Activated CD4-positive, alpha-beta T cell treated with anti-CD3 and anti-CD28 coated beads, Interleukin-10, Interleukin-2, amounts not matched to agents 100 ng/mL and 50 ng/mL, durations not matched to agents 16 hours and 8 hours (primary cell): ENCODE data around the gene SWSAP1.
"Not testable (repeated sequence)": the region's sequence is repeated elsewhere in the genome, so short reads cannot be mapped to it uniquely, and the experiment has no call there.

Experiments used
- DNase-seq: peaks from one replicate; pipeline ENCODE4 v3.0.0-alpha.2; 2020

The SWSAP1 gene

GRCh38 chr19:11379269-11379845 lies 4.9 kb downstream of the SWSAP1 start:
- not testable (repeated sequence) for DNase-seq

GRCh38 chr19:11379857-11380350 lies 5.4 kb downstream of the SWSAP1 start:
- no peak for DNase-seq

DNA sequence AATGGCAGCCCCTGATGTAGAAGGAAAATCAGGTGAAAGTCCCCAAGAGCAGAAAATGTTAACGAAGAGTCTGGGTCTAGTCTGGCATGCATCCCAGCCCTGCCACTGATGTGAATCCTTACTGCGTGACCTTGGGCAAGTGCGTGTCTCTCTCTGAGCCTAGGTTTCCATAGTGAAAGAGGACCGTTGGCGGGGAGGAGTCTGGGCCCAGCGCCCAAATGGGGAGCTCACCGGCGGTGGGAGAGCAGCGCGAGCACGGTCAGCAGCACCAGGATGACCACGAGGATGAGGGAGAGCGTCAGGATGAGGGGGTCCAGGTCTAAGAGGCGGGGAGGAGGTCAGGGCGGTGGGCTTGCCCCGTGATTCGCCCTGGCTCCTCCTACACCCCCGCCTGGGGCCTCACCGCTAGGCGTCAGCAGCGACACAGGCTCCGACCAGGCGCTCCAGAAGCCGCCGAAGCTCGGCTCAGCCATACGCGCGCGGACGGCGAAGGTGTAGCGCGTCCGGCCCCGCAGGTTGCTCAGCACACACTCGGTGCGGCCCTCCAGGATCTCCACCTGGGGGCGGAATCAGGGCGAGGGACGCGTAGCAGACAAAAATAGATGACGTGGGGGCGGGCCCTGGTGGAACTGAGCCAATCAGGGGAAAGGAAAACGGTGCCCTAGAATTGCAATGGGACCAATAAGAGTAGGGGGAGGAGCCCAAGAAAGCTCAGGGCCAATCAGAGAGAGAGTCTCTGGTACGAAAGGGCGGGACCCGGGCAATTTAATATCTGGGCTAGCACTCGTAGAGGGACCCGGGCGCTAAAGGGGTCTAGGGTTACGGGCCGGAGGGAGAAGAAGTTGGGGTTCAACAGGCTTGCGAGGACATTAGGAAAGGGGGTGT lies 6.4 kb downstream of the SWSAP1 start:
- DNase-seq = peak; percentile 99

- DNase-seq = peak; percentile 63
Observed at GRCh38 chr19:11382898-11383705, 8.6 kb downstream of the SWSAP1 start.

GRCh38 chr19:11383706-11384048 lies 9.2 kb downstream of the SWSAP1 start:
- DNase-seq = no peak

GRCh38 chr19:11384778-11385129 lies 10.3 kb downstream of the SWSAP1 start:
- DNase-seq = no peak

- no peak for DNase-seq
Observed at GRCh38 chr19:11387162-11388034, 12.9 kb downstream of the SWSAP1 start.

DNA sequence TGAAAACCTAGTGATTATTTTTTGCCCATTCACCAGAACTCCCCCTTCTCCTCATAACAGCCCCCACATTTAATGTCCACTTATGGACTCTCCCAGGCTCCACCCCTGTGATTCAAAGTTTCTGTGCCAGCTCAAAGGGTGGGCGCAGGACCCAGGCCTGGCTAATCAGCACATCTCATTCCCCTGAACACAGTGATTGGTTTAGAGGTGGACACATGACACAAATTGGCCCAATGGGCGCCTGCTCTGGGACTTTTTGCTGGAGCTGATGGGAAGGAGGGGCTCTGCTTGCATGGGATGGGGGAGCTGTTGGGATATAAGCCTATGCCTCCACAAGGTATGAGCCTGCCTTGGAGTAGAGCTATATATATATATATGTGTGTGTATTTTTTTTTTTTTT lies 15.9 kb downstream of the SWSAP1 start:
- DNase-seq = no peak

- no peak for DNase-seq
Observed at GRCh38 chr19:11390933-11391680, 16.6 kb downstream of the SWSAP1 start.

DNA sequence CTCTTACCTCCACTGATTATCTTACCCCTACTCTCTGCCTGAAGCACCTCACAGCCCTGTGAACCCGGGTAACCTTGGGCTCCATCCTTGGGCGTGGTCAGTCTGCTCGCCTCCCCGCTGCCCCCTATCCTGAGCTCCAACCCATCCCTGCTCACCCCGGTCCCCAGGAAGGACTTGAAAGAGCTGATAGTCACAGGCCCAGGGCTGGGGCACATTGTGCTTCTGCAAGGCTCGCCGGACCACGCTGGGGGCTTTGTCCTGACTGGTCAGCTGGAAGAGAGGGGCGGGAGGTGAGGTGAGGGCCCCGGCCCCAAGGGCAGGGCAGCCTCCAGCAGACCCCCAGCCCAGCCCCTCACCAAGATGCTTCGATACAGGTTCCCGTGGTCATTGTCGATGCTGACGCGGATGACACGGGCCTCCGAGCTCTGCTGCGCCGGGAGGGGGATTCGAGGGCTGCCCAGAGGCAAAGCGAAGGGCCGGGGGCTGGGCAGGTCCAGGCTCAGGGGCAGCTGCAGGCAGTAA lies 22.7 kb downstream of the SWSAP1 start:
- no peak for DNase-seq

DNA sequence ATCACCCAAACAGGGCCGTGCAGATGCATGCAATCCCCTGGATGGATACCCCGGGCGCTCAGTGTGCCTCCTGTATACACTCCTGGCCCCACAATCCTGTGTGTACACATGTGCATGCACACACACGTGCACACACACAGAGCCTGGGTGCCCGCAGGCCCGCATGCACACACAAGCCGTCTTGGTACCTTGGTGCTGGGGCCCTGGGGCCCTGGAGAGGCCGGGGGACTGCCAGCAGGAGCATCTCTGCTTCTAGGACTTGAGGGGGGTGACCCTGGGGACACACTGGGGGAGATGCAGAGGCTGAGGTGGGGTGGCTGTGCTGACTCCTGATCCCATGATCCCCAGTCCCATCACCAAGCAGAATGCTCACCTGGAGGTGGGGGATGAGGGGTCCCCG lies 25.2 kb downstream of the SWSAP1 start:
- no peak for DNase-seq

DNA sequence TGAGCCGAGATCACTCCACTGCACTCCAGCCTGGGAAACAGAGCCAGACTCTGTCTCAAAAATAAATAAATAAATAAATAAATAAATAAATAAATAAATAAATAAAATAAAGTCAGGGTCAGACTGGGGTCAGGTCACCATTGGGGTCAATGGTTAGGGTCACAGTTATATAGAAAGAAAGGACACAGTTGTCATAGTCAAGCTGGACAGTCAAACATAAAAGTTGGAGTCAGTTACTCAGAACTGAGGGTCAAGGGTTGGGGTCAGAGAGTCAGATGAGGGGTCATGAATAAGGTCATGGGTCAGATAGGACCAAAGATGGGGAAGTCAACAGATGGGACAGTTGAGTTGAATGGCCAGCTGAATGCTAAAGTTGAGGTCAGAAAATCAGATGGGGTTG lies 26.3 kb downstream of the SWSAP1 start:
- DNase-seq = no peak

GRCh38 chr19:11401808-11402543 lies 27.5 kb downstream of the SWSAP1 start:
- no peak for DNase-seq

DNA sequence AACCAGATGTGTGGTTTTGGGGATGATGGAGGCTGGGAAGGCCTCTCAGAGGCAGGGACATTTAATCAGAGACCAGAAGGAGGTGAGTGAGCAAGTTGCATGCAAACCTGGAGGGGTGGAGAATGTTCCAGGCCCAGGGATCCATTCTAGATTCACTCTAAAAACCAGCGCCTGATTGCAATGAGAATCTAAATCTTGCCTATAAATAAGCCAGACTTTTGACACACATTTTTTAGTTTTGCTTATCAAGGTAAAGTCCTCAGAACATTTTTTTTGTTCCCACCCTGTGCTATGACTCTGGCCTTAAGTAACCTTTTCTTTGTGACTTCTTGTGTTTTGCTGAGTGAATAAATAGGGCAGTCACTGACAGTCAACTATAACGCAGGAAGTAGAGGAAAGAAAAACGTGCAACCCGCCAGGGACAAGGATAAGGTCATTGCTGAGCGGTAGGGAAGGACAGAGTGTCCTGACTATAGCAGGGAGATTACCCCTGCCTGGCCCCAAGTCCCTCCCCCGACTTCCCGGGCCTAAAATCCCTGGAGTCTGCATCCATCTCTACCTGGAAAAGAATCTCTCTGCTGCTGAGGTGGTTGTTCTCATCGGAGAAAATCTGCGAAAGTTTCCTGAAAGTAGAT lies 30.2 kb downstream of the SWSAP1 start:
- DNase-seq = no peak

DNA sequence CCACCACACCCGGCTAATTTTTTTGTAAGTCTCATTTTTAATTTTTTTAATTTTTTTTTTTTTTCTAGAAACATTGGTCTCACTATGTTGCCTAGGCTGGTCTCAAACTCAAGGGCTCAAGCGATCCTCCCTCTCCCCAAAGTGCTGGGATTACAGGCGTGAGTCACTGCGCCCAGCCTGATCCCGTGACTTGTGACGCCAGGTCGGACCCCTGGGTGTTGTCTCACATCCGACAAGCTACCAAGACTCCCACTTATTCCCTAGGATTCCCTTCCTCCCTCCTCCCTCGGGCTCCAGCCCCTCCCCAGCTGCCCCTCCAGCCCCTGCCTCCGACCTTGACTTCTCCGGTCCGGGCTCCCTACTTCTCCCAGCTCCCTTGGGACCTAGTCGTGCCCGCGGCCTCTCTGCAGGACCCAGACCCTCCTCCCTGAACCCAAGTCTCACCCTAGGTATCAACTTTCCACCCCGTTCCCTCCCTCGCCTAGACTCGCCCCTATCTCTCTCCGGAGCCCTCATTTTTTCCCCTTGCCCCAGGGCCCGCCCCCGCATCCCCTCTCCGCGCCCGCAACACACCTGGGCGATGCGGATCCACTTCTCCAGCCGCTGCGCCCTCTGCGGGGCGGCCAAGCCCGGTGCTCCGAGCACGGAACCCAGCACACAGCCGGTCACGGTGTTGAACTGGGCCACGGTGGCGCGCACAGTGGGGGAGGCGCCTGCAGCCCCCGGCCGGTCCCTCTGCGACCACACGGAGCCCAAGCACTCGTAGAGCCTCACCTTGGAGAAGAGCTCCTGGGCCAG lies 31.6 kb downstream of the SWSAP1 start:
- peak; percentile 20 for DNase-seq

DNA sequence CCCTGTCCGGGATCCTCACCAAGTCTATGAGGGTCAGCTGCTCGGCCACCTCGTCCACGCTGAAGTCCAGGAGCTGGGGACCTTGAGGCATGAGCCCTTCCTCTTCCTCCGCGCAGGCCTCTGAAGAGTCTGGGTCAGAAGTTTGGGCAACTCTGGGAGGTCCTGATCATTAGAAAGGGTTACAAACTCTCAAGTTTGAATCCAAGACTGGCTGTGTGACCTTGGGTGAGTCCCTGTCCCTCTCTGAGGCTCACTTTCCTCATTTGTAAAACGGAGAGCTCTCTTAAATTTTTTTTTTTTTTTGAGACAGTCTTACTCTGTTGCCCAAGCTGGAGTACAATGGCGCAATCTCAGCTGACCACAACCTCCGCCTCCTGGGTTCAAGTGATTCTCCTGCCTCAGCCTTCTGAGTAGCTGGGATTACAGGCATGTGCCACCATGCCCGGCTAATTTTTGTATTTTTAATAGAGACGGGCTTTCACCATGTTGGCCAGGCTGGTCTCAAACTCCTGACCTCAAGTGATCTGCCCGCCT lies 32.3 kb downstream of the SWSAP1 start:
- not testable (repeated sequence) for DNase-seq

DNA sequence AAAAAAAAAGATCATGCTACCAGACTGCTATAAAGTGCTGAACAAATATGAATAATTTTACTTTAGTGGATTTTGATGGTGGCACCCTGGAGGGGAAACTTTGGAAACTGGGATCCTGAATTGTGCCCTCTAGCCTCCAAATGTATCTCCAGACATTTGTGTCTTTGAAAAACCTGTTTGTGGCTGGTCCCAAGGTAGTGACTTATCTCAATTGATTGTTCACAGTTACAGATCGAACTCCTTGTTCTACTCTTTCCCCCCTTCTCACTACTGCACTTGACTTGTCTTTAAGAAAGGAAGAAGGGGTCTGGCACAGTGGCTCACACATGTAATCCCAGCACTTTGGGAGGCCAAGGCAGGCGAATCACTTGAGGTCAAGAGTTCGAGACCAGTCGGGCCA lies 34.1 kb downstream of the SWSAP1 start:
- DNase-seq = no peak

DNA sequence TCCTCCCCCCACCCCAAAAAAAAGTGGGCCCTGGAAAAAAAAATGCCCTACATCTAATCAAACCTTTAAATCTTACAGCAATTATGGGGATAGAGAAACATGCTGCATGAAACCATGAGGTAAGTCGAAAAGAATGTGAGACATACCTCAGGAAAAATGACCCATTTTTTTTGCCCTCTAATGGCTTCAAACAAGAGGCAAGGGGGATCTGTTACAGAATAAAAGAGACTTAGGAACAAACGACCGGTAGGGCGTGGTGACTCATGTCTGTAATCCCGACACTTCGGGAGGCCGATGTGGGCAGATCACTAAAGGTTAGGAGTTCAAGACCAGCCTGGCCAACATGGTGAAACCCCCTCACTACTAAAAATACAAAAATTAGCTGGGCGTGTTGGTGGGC lies 36.2 kb downstream of the SWSAP1 start:
- DNase-seq = no peak

- DNase-seq = no peak
Observed at GRCh38 chr19:11414544-11414943, 40.1 kb downstream of the SWSAP1 start.
